GM18870 (cell line): ENCODE data around the gene IGFBP5.

ENCODE experiments used
- ATAC-seq: cut with Tn5 transposase; IDR thresholded peaks from one replicate; pipeline ENCODE4 v1.9.1; 2021; ENCODE audit warnings: moderate library complexity; ENCODE audit not compliant: unreplicated experiment

Gene IGFBP5

GRCh38 chr2:216648105-216648504, 47.2 kb downstream of the IGFBP5 start:
- ATAC-seq = no peak

- no peak for ATAC-seq
Observed at GRCh38 chr2:216646116-216646515, 49.2 kb downstream of the IGFBP5 start.

DNA sequence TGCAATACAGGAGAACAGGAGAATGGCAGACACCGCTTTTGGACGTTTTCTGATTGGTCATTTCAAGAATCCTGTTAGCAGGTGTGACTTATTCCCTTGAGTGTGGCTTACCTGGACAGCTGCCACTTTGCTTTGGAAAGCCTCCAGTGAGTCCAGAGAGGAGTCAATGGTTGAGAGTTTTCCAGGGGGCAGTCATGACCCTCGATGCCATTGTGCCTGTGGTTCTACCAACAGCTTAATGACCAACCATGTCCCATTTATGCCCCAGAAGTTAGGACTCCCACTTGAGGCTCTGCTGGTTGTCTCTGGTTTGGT, 49.8 kb downstream of the IGFBP5 start:
- ATAC-seq = no peak

GRCh38 chr2:216644842-216645635, 50.3 kb downstream of the IGFBP5 start:
- ATAC-seq = no peak

DNA sequence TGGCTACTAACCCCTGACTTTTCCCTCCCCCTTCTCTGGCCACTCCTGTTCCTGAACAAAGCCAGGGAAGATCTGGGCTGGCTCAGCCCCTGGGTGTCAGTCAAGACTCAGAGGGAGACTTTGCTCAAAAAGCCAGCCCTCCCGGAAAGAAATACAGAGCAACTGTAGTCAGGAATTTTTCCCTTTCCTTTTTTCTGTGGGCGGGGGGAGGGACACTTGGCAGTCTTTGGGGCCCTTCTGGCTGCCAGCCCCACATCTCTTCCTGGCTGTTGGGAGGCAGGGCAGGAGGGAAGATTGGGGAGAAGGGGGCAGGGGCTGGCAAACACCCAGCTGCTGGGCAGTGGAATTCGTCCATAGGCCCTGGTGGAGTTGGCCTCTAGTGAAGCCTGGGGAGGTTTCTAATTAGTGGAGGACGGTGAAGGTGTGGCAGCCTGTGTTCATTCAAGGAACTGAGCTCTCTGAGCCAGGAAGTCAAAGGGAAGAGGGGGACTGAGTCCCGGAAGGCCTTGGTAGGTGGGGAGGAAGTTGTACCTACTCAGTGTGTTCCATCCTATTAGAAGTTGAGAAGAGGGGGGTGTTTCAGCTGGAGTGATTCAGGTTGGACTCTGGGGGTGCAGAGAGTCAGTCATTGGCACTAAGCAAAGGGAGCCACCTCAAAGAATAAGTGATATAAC, 51.2 kb downstream of the IGFBP5 start:
- ATAC-seq = no peak

GRCh38 chr2:216637472-216637871, 57.9 kb downstream of the IGFBP5 start:
- no peak for ATAC-seq

GRCh38 chr2:216636551-216637450, 58.5 kb downstream of the IGFBP5 start:
- ATAC-seq = no peak

GRCh38 chr2:216635701-216636550, 59.4 kb downstream of the IGFBP5 start:
- no peak for ATAC-seq

GRCh38 chr2:216635171-216635570, 60.2 kb downstream of the IGFBP5 start:
- no peak for ATAC-seq

DNA sequence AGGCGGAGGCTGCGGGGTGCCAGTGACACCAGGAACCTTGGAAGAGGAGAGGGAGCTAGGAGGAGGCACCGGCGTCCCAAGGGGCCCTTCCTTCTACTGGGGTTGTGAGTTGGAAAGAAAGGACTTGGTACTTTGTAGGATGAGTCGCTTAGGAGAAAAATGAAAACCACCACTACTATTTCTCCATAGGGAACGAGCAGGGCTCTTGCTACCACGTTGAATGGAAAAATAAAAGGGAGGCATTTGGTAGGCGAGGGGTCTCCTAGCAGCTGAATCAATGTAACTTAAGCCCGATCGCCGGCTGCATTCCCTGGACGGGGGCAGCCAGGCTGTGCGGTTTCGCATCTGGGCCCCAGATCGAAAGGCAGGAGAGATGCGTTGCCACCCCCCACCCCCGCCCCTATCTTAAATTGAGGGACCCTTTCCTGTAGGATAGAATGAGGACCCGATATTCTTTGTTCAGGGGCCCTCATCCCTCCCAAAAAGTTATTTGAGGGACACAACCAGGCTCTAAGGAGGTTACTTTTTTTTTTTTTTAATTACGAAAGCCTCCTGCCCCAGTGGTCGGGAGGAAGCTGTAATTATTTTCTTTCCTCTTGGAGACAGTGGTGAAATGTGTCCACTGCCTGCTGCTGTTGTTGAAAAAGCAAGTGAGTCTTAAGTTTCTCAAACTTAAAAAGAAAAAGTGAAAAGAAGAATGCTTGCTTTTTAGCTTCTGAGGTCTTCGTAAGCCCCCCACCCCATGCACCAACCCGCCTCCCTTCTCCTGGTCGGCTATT, 60.8 kb downstream of the IGFBP5 start:
- ATAC-seq = no peak

GRCh38 chr2:216633616-216634369, 61.6 kb downstream of the IGFBP5 start:
- ATAC-seq = no peak

- no peak for ATAC-seq
Observed at GRCh38 chr2:216632952-216633615, 62.3 kb downstream of the IGFBP5 start, which contains the start of gene IGFBP2. Gene IGFBP2, plus strand, starts transcription at chr2:216633420. Its CDS starts 104 bp downstream, at chr2:216633524.

DNA sequence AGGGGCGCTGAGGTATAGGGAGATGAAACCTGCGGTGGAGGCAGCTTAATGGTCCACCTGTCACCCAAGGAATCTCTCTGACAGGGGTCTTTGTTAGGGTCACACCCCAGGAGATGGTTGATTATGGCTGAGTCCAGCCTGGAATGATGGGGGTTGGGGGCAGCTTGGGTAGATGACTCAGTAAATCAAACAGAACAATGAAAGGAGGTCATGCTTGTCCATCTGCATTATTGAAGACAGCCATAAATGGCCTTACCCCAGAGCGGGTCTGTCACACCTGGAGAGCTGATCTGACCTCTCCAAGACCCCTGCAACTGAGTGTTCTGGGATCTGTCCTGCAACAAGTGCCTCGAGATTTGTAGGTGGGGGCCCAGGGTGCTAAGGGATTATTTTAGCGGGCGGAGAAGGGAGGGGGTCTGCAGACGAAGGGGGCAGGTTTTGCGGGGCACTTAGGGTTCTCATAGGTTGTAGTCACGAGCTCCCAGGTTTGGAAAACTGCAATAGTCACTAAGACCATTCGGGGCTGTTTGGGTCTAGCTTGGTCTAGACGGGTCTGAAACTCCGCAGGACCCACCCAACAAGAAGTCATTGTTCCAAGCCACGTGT, 62.9 kb downstream of the IGFBP5 start:
- ATAC-seq = no peak

GRCh38 chr2:216629784-216630183, 65.6 kb downstream of the IGFBP5 start:
- ATAC-seq = no peak

- ATAC-seq = no peak
Observed at GRCh38 chr2:216626875-216627245, 68.5 kb downstream of the IGFBP5 start.

DNA sequence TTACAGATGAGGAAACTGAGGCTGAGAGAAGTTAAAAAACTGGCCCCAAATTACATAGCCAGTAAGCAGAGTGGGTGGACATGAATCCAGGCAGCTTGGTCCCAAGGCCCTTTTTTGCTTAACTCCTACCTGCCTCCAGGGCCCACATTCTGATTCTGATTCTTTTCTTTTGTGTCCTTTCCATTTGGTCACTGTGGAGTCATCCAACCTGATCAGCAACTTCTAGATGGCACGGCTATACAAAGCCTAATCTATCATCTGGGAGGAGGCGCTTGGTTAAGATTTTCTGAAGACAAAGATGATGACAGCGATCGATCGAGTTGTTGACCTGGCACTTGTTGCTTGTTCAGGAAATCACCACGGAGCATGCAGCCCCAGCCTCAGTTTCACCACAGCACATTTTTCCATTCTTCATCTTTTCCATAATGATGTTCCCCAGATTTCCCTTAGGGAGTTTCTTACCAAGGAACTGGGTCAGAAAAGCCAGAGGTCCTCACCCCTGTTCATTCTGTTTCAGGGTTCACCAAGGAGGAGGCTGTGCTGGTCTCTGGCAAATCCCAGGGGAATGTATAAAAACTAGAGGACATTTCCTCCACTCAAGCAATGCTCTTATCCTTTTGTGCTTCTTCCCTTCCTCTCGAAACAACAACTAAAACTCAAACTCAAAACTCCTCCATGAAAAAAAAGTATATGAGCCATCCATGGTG, 69.0 kb downstream of the IGFBP5 start:
- ATAC-seq = no peak

- ATAC-seq = no peak
Observed at GRCh38 chr2:216624251-216624650, 71.1 kb downstream of the IGFBP5 start.

GRCh38 chr2:216622526-216622925, 72.8 kb downstream of the IGFBP5 start:
- no peak for ATAC-seq
